Adipocyte (in vitro differentiated cells): Measurements from ENCODE around the gene LAG3.

Source experiments
- DNase-seq: peaks from one replicate; pipeline ENCODE4 v3.0.0-alpha.2; 2015; ENCODE audit warnings: low read depth
- H3K27me3 ChIP-seq: replicated peaks from 2 replicates; pipeline ENCODE4 v1.7.0; 2013; ENCODE audit warnings: mild to moderate bottlenecking, low read length, moderate library complexity; ENCODE audit not compliant: control insufficient read depth, insufficient read depth
- H3K36me3 ChIP-seq: 2 replicates; pipeline ENCODE4 v1.7.0; 2013; ENCODE audit warnings: low read length, mild to moderate bottlenecking, moderate library complexity; ENCODE audit not compliant: control insufficient read depth, insufficient read depth, severe bottlenecking
- H3K4me1 ChIP-seq: 2 replicates; pipeline ENCODE4 v1.7.0; 2013; ENCODE audit warnings: mild to moderate bottlenecking, low read length, moderate library complexity; ENCODE audit not compliant: control insufficient read depth, insufficient read depth
- H3K4me3 ChIP-seq: 2 replicates; pipeline ENCODE4 v1.7.0; 2013; ENCODE audit warnings: mild to moderate bottlenecking, low read length, moderate library complexity
- H3K9ac ChIP-seq: 2 replicates; pipeline ENCODE4 v1.7.0; 2013; ENCODE audit warnings: mild to moderate bottlenecking, low read length, moderate library complexity
- H3K9me3 ChIP-seq: 2 replicates; pipeline ENCODE4 v1.7.0; 2013; ENCODE audit warnings: mild to moderate bottlenecking, low read length, moderate library complexity; ENCODE audit not compliant: control insufficient read depth

Gene LAG3

DNA sequence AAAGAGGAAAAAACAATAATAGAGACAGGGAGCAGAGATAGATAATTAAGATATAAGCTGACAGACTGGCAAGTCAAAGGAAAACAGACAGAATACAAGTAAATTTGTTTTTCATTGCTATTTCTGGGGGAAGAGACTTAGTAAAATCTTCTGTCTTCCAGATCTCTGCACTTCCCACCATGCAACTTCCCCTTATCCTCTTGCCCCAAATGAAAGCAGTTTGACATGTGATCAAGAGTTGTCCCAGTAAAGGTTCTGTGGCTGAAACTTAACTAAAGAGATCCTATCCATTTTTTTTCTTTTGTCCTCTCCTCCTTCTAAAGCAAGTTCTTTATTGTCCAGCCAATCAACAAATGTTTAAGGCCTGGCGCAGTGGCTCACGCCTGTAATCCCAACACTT, 17.9 kb upstream of the LAG3 start:
- Histone ChIP-seq H3K4me3 (no peak overlapping the region), H3K36me3 (peaks cover 25% of the 10 kb centered on the region), H3K9me3 (no peaks in the 10 kb centered on the region), H3K4me1 (peaks cover 27% of the 10 kb centered on the region), H3K9ac (peak overlapping the region; percentile 98), H3K27me3 (no peaks in the 10 kb centered on the region)
- DNase-seq: no peak

DNA sequence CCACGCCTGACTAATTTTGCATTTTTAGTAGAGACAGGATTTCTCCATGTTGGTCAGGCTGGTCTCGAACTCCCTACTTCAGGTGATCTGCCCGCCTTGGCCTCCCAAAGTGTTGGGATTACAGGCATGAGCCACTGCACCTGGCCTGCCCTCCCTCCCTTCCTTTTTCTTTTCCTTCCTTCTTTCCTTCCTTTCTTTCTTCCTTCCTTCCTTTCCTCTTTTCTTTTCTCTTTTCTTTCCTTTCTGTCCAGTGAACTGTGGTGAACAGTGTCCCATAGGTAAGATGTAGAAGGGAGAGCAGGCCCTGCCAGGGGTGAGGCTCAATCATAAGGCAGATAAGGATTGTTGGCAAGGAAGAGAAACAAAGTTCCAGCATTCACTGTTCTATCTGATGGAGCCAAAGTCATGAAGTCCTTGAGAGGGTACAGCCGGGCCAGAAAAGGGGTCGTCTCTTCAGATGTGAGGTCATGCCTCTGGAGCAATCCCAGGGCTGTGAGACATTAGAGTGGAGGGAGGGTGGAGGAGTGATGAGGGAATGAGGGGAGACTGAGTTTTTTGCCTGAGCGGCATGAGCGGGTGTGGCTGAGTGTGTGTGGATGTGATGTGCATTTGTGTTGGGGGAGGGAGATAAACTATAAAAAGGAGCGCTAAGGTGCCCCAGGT, 15.2 kb upstream of the LAG3 start:
- Histone ChIP-seq H3K9ac (no peak overlapping the region), H3K9me3 (no peaks in the 10 kb centered on the region), H3K4me3 (no peak overlapping the region), H3K36me3 (no peaks in the 10 kb centered on the region), H3K27me3 (no peaks in the 10 kb centered on the region), H3K4me1 (peaks cover 11% of the 10 kb centered on the region)
- DNase-seq: no peak

DNA sequence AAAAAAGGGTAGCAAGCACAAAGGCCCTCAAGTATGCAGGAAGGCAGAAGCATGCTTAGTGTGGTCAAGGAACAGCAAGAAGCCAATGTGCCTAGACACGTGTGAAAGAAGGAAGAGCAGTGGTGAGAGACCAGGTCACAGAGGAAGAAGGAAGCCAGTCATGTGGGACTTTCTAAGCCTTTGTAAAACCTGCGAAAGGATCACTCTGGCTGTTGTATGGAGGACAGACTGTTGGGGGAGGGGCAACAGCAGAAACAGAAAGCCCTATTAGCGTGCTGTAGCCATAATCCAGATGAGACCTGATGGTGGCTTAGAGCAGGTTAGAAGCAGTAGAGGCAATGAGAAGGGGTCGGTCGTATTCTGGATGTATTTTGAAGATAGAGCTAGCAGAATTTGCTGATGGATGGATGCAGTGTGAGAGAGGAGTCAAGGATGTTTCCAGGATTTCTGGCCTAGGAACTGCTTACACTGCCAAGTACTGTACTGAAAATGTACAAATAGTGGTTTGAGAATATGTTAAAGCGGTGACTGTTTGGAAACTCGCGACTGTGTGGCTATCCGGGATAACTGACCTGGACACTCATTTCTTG, 13.7 kb upstream of the LAG3 start:
- Histone ChIP-seq H3K36me3 (no peaks in the 10 kb centered on the region), H3K4me1 (peaks cover 12% of the 10 kb centered on the region), H3K9ac (no peak overlapping the region), H3K27me3 (no peaks in the 10 kb centered on the region), H3K4me3 (no peak overlapping the region), H3K9me3 (no peaks in the 10 kb centered on the region)
- no peak for DNase-seq

DNA sequence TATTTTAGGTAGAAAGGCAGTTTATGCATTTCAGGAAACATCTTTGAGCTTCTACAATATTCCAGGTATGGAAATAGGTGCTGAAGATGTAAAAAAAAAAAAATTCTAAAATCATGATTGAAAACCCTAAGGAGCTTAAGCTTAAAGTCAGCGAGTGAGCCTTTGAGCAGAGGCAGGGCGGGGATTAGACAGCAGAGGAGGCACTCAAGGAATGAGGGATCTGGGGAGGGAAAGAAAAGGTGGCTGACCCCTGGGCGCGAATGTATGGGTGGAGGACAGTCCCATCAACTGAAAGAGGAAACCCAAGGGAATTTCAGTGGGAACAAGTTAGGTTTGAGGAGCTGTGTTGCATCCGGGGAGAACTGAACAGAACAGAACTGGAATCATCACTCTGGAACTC, 12.6 kb upstream of the LAG3 start:
- Histone ChIP-seq H3K9ac (no peak overlapping the region), H3K27me3 (no peaks in the 10 kb centered on the region), H3K4me1 (peaks cover 10% of the 10 kb centered on the region), H3K36me3 (no peaks in the 10 kb centered on the region), H3K9me3 (no peaks in the 10 kb centered on the region), H3K4me3 (no peak overlapping the region)
- no peak for DNase-seq

DNA sequence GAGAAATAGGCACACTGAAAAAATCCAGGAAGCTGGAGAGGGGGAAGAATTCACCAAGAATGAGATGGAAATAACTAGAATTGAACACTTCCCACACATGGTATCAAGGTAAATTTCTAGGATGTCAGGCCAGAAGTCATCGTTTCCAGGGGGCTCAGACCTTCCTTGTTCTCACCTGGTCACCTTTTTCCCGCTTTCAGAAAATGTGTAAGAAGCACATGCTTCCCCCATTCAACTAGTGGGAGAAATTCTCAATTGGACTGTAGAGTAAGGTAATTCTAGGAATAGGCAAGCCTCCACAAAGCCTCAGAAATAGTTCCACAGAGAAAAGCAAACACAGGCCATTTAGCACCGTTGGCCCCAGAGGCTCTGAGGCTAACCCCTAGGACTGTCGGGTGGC, 8.9 kb upstream of the LAG3 start:
- Histone ChIP-seq H3K4me3 (peak overlapping the region; percentile 65), H3K36me3 (no peaks in the 10 kb centered on the region), H3K9ac (peak overlapping the region; percentile 70), H3K27me3 (no peaks in the 10 kb centered on the region), H3K9me3 (no peaks in the 10 kb centered on the region), H3K4me1 (peaks cover 29% of the 10 kb centered on the region)
- no peak for DNase-seq

DNA sequence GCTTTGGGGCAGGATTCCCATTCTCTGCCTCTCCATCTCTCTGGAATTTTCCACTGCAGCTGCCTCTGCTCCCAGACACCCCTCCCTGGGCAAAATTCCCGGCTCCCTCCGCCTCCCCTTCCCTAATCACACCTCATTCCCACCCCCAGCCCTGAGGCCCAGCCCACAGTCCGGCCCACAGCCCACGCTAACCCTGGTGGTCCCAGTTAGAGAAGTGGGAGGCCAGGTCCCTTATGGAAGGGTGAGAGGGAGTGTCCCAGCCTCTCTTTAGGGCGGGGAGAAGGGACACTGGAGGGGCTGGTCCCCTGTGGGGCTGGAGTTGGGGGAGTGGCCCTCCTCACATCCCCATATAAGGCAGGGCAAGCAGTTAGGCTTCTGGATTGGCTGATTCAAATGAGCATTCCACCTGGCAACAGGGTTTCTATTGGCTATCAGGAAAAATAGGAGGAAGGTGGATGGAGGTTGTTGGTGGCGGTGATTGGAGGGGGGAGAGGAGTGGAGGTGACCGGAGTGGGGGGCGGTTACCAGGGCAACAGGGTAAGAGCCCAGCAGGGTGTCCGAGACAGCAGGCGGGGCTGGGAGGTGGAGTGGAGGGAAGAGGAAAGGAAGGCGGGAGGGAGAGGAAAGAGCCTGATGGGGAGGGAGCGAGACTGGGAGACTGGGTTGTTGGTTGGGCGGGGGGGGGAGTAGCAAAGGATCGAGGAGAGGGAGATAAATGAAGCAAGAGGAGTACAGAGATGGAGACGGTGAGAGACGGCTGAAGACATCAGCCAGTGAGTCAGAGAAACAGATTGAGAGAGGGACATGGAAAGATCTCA, 8.1 kb upstream of the LAG3 start:
- peak overlapping the region; percentile 70 for H3K9ac ChIP-seq
- H3K4me1 ChIP-seq: peaks cover 32% of the 10 kb centered on the region
- no peaks in the 10 kb centered on the region for H3K9me3 ChIP-seq
- H3K27me3 ChIP-seq: no peaks in the 10 kb centered on the region
- DNase-seq: peak; percentile 97
- H3K36me3 ChIP-seq: no peaks in the 10 kb centered on the region
- peak overlapping the region; percentile 65 for H3K4me3 ChIP-seq

DNA sequence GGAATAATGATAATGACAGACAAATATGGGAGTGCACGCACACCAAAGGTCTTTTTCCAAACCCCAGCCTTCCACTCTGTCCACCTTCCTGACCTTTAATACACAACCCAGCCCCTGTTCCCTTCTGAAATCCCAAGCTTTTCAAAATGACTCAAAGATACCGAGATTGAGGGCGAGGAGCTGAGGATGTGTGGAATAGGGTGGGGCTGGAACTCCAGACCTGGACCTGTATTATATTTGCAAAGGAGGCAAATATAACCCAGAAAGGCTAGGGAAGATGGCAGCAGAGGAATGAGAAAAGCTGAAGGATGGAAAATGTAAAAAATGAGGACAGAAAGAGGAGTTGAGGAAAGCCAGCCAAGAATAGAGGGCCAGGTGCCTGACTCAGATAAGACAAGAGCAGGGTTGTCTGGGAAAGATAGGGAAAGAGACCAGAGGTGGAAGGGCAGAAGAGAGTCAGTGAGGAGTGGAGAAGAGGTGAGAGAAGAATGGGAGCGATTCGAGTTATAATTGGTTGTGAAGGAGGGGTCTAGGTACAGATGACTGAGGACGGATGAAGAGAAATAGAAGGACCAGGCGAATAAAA, 7.2 kb upstream of the LAG3 start:
- no peak overlapping the region for H3K9ac ChIP-seq
- peaks cover 6% of the 10 kb centered on the region for H3K36me3 ChIP-seq
- peak; percentile 34 for DNase-seq
- H3K4me3 ChIP-seq: peak overlapping the region; percentile 90
- no peaks in the 10 kb centered on the region for H3K9me3 ChIP-seq
- H3K27me3 ChIP-seq: no peaks in the 10 kb centered on the region
- peaks cover 32% of the 10 kb centered on the region for H3K4me1 ChIP-seq

DNA sequence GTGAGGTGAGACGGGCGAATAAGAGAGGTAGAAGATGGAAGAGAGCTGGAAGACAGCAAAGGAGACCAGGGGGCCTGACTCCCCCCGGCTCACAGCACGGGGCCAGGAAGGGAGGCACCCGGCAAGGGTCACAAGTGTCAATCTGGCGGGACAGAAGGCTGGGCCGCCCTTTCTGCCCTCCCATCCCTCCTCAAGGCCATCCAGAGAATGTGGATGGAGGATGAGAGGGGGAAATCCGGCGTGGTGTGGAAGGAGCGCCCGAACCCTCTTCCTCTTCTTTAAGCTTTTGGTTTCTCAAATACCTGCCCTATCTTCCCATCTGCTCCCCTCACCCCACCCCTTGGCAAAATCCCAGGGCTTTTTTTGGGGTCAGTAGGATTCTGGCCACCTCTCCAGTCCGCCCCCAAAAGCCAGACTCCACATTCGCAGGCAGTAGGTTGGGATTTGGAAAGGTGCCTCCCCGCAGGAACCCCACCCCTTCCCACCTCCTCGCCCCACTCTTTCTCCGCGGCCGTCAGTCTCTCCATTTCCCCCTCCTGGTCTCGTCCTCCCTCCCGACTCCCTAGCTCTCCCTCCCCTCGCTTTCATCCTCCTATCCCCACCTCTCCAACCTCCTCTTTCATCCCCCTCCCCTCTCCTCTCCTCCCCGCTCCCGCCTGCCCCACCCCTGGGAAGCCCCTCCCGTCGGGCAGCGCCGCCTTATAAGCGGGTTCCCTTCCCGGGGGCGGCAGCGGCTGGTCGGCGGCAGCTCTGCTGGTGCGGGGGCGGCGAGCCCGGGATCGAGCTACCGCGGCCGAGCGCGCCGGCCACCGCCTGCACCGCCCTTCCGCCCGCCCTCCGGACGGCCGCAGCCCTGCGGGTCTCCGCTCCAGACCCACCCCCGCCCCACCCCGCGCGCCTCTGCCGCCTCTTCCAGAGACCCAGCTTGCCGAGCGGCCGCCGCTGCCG, 6.4 kb upstream of the LAG3 start, which contains the start of gene PTMS:
PTMS (plus strand) TSS at position 730 of the 948 bp plus-strand sequence. CDS start 343 bp downstream, outside the sequence.
- Histone ChIP-seq H3K27me3 (no peaks in the 10 kb centered on the region), H3K4me3 (peak within 1 kb of the TSS; percentile 90), H3K36me3 (peaks cover 11% of the 10 kb centered on the region), H3K9ac (peak within 1 kb of the TSS; percentile 92), H3K4me1 (peaks cover 32% of the 10 kb centered on the region), H3K9me3 (no peaks in the 10 kb centered on the region)
- peak; percentile 90 for DNase-seq

DNA sequence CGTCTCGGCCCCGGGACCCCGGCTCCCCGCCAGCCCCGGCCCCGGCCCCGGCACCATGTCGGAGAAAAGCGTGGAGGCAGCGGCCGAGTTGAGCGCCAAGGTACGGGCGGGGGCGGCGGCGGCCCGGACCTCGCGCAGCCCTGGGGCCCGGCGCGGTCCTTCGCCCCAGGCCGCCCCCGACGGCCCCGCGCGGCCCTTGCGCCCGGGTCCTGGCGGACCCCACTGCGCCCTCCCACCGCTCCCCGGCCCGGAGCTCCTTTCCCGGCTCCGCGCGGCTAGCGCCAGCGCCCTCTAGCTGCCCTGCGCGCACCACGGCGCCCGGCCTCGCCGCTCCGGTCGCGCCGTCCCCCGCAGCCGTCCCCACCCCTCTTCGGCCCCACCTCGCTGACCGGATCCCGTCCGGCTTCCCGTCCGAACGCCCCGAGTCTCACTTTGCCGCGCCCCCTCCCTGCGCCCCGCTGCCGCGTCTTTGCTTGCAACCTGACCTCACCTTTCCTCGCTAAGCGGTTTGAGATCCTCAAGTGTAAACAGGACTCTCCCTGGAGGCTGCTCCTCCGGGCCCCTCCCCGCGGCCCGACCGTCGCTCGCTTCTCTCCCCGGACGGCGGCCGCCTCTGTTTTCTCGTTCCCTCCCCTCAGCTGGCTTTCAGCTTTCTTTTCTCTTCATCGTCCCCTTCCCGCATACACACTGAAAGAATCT, 5.5 kb upstream of the LAG3 start:
- peaks cover 32% of the 10 kb centered on the region for H3K4me1 ChIP-seq
- H3K27me3 ChIP-seq: no peaks in the 10 kb centered on the region
- H3K9ac ChIP-seq: peak overlapping the region; percentile 92
- H3K36me3 ChIP-seq: peaks cover 18% of the 10 kb centered on the region
- peak; percentile 95 for DNase-seq
- no peaks in the 10 kb centered on the region for H3K9me3 ChIP-seq
- H3K4me3 ChIP-seq: peak overlapping the region; percentile 90
